SU-DHL-6 (cell line): Measurements from ENCODE around the gene ATCAY.
A peak's percentile ranks its signal among the peaks of the same experiment; 100 is the strongest.

ENCODE experiments used
- H2AFZ ChIP-seq: fragments of 200-600 bp; sonication (generic); 2 replicates; pipeline ENCODE4 v1.6.1; 2014; ENCODE audit warnings: low read depth, mild to moderate bottlenecking, moderate library complexity, mixed read lengths, antibody characterized with exemption, low read length; ENCODE audit not compliant: severe bottlenecking
- H3F3A ChIP-seq: fragments of 200-600 bp; shearing (Covaris generic); 2 replicates; pipeline ENCODE4 v1.6.0; 2016; ENCODE audit warnings: antibody characterized with exemption, mild to moderate bottlenecking; ENCODE audit not compliant: insufficient read depth
- H3K27ac ChIP-seq: fragments of 200-600 bp; sonication (generic); 2 replicates; pipeline ENCODE4 v1.5.1; 2016; ENCODE audit warnings: low read depth, mild to moderate bottlenecking, low read length, moderate library complexity, mixed read lengths
- H3K27me3 ChIP-seq: fragments of 200-600 bp; sonication (generic), shearing (Covaris generic); 2 replicates; pipeline ENCODE4 v1.6.0; 2014; ENCODE audit warnings: mild to moderate bottlenecking, low read length
- H3K36me3 ChIP-seq: fragments of 200-600 bp; sonication (generic); 2 replicates; pipeline ENCODE4 v1.6.1; 2014; ENCODE audit warnings: mild to moderate bottlenecking, low read length, mixed read lengths
- H3K4me2 ChIP-seq: fragments of 300-600, 200-600 bp; shearing (Covaris generic), sonication (generic); 2 replicates; pipeline ENCODE4 v1.6.0; 2014; ENCODE audit warnings: low read length, low read depth, mild to moderate bottlenecking; ENCODE audit not compliant: poor library complexity, severe bottlenecking
- H3K4me3 ChIP-seq: fragments of 200-600 bp; sonication (generic); 2 replicates; pipeline ENCODE4 v1.5.1; 2014; ENCODE audit warnings: antibody characterized with exemption, low read length, mild to moderate bottlenecking, mixed read lengths; ENCODE audit not compliant: insufficient read depth, poor library complexity, severe bottlenecking
- H3K79me2 ChIP-seq: fragments of 200-600 bp; sonication (generic); 2 replicates; pipeline ENCODE4 v1.6.1; 2014; ENCODE audit warnings: mild to moderate bottlenecking, low read length, moderate library complexity; ENCODE audit not compliant: insufficient read depth
- H3K9ac ChIP-seq: fragments of 200-600 bp; sonication (generic); 2 replicates; pipeline ENCODE4 v1.7.0; 2014; ENCODE audit warnings: mild to moderate bottlenecking, low read length
- H3K9me2 ChIP-seq: fragments of 200-600 bp; sonication (generic); replicated peaks from 2 replicates; pipeline ENCODE4 v1.6.1; 2014; ENCODE audit warnings: low read length; ENCODE audit not compliant: insufficient read depth
- H3K9me3 ChIP-seq: fragments of 200-600 bp; sonication (generic); 2 replicates; pipeline ENCODE4 v1.6.1; 2014; ENCODE audit warnings: low read length, mixed read lengths; ENCODE audit not compliant: insufficient read depth
- H4K20me1 ChIP-seq: fragments of 200-600 bp; sonication (generic); 2 replicates; pipeline ENCODE4 v1.6.1; 2014; ENCODE audit warnings: low read depth, mild to moderate bottlenecking, antibody characterized with exemption, low read length, moderate library complexity, mixed read lengths
- CTCF ChIP-seq: fragments of 200-600 bp; sonication (generic); IDR thresholded peaks from one replicate; pipeline ENCODE4 v1.5.1; 2017; ENCODE audit warnings: antibody characterized with exemption, mild to moderate bottlenecking, low read length, moderate library complexity; ENCODE audit not compliant: insufficient read depth, poor library complexity, severe bottlenecking
- EZH2phosphoT487 ChIP-seq: fragments of 200-600 bp; sonication (generic), shearing (Covaris generic); conservative IDR thresholded peaks from 2 replicates; pipeline ENCODE4 v1.6.1; 2018; ENCODE audit warnings: mild to moderate bottlenecking, antibody characterized with exemption, low read length, moderate library complexity, mixed read lengths

The ATCAY gene

DNA sequence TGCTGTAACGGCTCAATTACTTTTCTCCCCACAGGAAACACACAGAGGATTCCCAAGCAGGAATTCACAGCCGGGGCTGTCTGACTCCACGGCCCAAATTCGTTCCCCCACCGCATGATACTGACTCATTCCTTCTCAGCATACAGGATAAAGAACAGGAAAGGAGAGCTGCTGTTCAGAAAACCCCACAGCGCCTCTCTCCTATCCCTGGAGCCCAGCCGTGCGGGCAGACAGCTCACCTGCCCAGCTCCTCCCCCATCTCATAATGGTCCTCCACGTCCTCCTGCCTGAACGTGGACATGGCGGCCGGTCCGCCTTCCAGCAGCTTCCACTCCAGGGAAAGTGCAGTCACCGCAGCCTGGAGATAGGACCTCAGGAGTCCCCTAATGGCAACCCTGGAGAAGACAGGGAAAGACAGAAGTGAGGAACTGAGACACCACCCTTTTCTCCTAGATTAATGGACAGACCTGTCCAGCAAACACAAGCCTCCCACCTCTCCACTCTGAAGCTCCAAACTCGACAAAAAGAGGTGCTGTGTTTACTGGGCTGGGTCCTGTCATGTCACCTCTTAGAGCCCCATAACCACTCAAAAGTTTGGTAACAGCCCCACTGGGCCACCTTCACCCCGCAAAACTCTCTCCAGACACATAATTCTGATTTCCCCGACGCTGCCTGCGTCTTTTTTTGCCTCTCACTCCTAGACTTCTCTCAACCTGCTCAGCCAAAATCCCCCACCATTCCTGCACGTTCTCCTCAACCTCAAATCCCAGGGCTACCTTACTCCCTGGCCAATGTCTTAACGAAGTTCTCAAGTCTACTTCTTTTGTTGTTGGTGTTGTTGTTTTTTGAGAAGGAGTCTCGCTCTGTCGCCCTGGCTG lies 89.2 kb downstream of the ATCAY start:
- H2AFZ ChIP-seq: no peak overlapping the region
- H3F3A ChIP-seq: peaks cover 17% of the 10 kb centered on the region
- no peak for TF ChIP-seq EZH2phosphoT487
- TF ChIP-seq CTCF: no peak
- H3K27me3 ChIP-seq: no peaks in the 10 kb centered on the region
- peak overlapping the region; percentile 85 for H3K9ac ChIP-seq
- no peaks in the 10 kb centered on the region; the same call in 1 of the 2 replicates for H4K20me1 ChIP-seq
- H3K27ac ChIP-seq: no peak overlapping the region
- peaks cover 29% of the 10 kb centered on the region for H3K79me2 ChIP-seq
- no peaks in the 10 kb centered on the region for H3K9me2 ChIP-seq
- H3K4me2 ChIP-seq: peak overlapping the region; percentile 59
- 0 out of 2 replicates have a peak, but pooled peaks cover 2% of the 10 kb centered on the region for H3K36me3 ChIP-seq
- H3K9me3 ChIP-seq: no peaks in the 10 kb centered on the region
- H3K4me3 ChIP-seq: peak overlapping the region; percentile 80

- peak overlapping the region; percentile 49 for H3K27ac ChIP-seq
- peak overlapping the region; percentile 80 for H3K4me3 ChIP-seq
- peak overlapping the region; percentile 59 for H3K4me2 ChIP-seq
- peaks cover 22% of the 10 kb centered on the region for H3F3A ChIP-seq
- H3K9me3 ChIP-seq: no peaks in the 10 kb centered on the region
- H4K20me1 ChIP-seq: no peaks in the 10 kb centered on the region; the same call in 1 of the 2 replicates
- H3K79me2 ChIP-seq: peaks cover 29% of the 10 kb centered on the region
- no peaks in the 10 kb centered on the region for H3K9me2 ChIP-seq
- TF ChIP-seq EZH2phosphoT487 (no peak), CTCF (no peak)
- H2AFZ ChIP-seq: no peak overlapping the region
- 0 out of 2 replicates have a peak, but pooled peaks cover 2% of the 10 kb centered on the region for H3K36me3 ChIP-seq
- no peaks in the 10 kb centered on the region for H3K27me3 ChIP-seq
- H3K9ac ChIP-seq: peak overlapping the region; percentile 85
Measured at GRCh38 chr19:3970313-3970807, 89.9 kb downstream of the ATCAY start.

- Histone ChIP-seq H3F3A (peaks cover 28% of the 10 kb centered on the region), H3K27me3 (no peaks in the 10 kb centered on the region), H3K9me3 (no peaks in the 10 kb centered on the region), H3K36me3 (0 out of 2 replicates have a peak, but pooled peaks cover 8% of the 10 kb centered on the region), H3K79me2 (peaks cover 29% of the 10 kb centered on the region), H3K27ac (peak within 1 kb of the TSS; percentile 67), H3K4me2 (peak within 1 kb of the TSS; percentile 59), H4K20me1 (peaks cover 5% of the 10 kb centered on the region; the same call in 1 of the 2 replicates), H3K9me2 (no peaks in the 10 kb centered on the region), H2AFZ (no peak within 1 kb of the TSS), H3K4me3 (peak within 1 kb of the TSS; percentile 80), H3K9ac (peak within 1 kb of the TSS; percentile 85)
- TF ChIP-seq EZH2phosphoT487: no peak
- TF ChIP-seq CTCF: no peak
Measured at GRCh38 chr19:3970808-3971598, 90.5 kb downstream of the ATCAY start, which contains the start of gene DAPK3. TSS of gene DAPK3 (minus strand) at chr19:3971099. CDS start at chr19:3969735, 1,364 bp downstream.
